Measurements from ENCODE around the gene HIF3A. TPM values are rescaled to one million over a fixed set of nuclear protein-coding genes. Genes with fewer than 3 reads are reported as not detected.

HIF3A gene
- total RNA-seq, 4 donors from 2014 or later: 3.8 to 52.8 (median 6.2) TPM

- intact Hi-C loops (cut with DNase I): no loop called here
- TF ChIP-seq POLR2A (IDR thresholded peaks at IDR 0.05) (no peak), CTCF (IDR thresholded peaks at IDR 0.05) (no peak)
- Histone ChIP-seq H3K27ac (no peak overlapping the region), H3K4me1 (no peaks in the 10 kb centered on the region), H3K4me3 (no peak overlapping the region), H3K27me3 (no peaks in the 10 kb centered on the region), H3K9me3 (peaks cover 0 to 30% (median 11%) of the 10 kb centered on the region in 3 donors), H3K36me3 (peaks cover 0 to 84% (median 11%) of the 10 kb centered on the region in 3 donors)
- DNase-seq: no peak
- 81 to 84% methylated on average over 2 of the region's 2 CpGs for WGBS, 2 donors
Observed at GRCh38 chr19:46330319-46330918, 33.6 kb downstream of the HIF3A start.

GRCh38 chr19:46337487-46337886 is 40.6 kb downstream of the HIF3A start:
- no peak overlapping the region for H3K27ac ChIP-seq
- WGBS, 2 donors: 92 to 95% methylated on average over 1 of the region's 1 CpG
- TF ChIP-seq CTCF (IDR thresholded peaks at IDR 0.05) (no peak), POLR2A (IDR thresholded peaks at IDR 0.05) (no peak)
- no peaks in the 10 kb centered on the region for H3K27me3 ChIP-seq
- peaks cover 0 to 64% (median 5%) of the 10 kb centered on the region in 3 donors for H3K36me3 ChIP-seq
- no peak for DNase-seq
- intact Hi-C loops (cut with DNase I): no loop called here
- H3K4me1 ChIP-seq: no peaks in the 10 kb centered on the region
- H3K9me3 ChIP-seq: no peaks in the 10 kb centered on the region
- no peak overlapping the region for H3K4me3 ChIP-seq

- WGBS, 2 donors: 47 to 56% methylated on average over 7 to 10 of the region's 10 CpGs
- Histone ChIP-seq H3K4me3 (no peak overlapping the region), H3K27ac (no peak overlapping the region), H3K4me1 (no peaks in the 10 kb centered on the region), H3K36me3 (peaks cover 0 to 56% (median 5%) of the 10 kb centered on the region in 3 donors), H3K9me3 (no peaks in the 10 kb centered on the region), H3K27me3 (no peaks in the 10 kb centered on the region)
- DNase-seq: no peak
- intact Hi-C loops (cut with DNase I): no loop called here
- TF ChIP-seq CTCF (IDR thresholded peaks at IDR 0.05): no peak
- TF ChIP-seq POLR2A (IDR thresholded peaks at IDR 0.05): no peak
Observed at GRCh38 chr19:46339446-46339845, 42.6 kb downstream of the HIF3A start.

- no peak overlapping the region for H3K27ac ChIP-seq
- H3K9me3 ChIP-seq: no peaks in the 10 kb centered on the region
- no peak for TF ChIP-seq CTCF (IDR thresholded peaks at IDR 0.05)
- no peak for TF ChIP-seq POLR2A (IDR thresholded peaks at IDR 0.05)
- peaks cover 0 to 52% (median 1%) of the 10 kb centered on the region in 3 donors for H3K36me3 ChIP-seq
- H3K4me3 ChIP-seq: no peak overlapping the region
- DNase-seq: no peak
- intact Hi-C loops (cut with DNase I): no loop called here
- H3K27me3 ChIP-seq: no peaks in the 10 kb centered on the region
- WGBS, 2 donors: 98% methylated on average over 11 of the region's 11 CpGs
- H3K4me1 ChIP-seq: no peaks in the 10 kb centered on the region
Observed at GRCh38 chr19:46340051-46340659, 43.3 kb downstream of the HIF3A start.

- no peak overlapping the region for H3K4me3 ChIP-seq
- TF ChIP-seq POLR2A (IDR thresholded peaks at IDR 0.05) (no peak), CTCF (IDR thresholded peaks at IDR 0.05) (no peak)
- H3K27me3 ChIP-seq: no peaks in the 10 kb centered on the region
- intact Hi-C loops (cut with DNase I): no loop called here
- DNase-seq: no peak
- no peak overlapping the region for H3K27ac ChIP-seq
- 89 to 94% methylated on average over 3 of the region's 3 CpGs for WGBS, 2 donors
- peaks cover 0 to 36% (median 0%) of the 10 kb centered on the region in 3 donors for H3K36me3 ChIP-seq
- H3K9me3 ChIP-seq: no peaks in the 10 kb centered on the region
- peaks cover 0 to 10% (median 5%) of the 10 kb centered on the region in 3 donors for H3K4me1 ChIP-seq
Observed at GRCh38 chr19:46341937-46342336, 45.1 kb downstream of the HIF3A start.

Measured in esophagus squamous epithelium (tissue), 5 donors.